Transverse colon (tissue), 4 donors: ENCODE results near the gene MGST3. TPM values are rescaled to one million over a fixed set of nuclear protein-coding genes. Genes with fewer than 3 reads are reported as not detected.

Source experiments
- DNase-seq: peaks from one replicate; pipeline ENCODE4 v3.0.0-alpha.2; 2019
- H3K27ac ChIP-seq, 4 donors: fragments of 200-600 bp; sonication (generic); 2 replicates each; pipeline ENCODE4 v1.5.1; 2016 to 2018; ENCODE audit warnings: inconsistent platforms in 4 of 4
- H3K27me3 ChIP-seq: fragments of 200-600 bp; sonication (generic); 2 replicates; pipeline ENCODE4 v1.5.1; 2017; ENCODE audit warnings: inconsistent platforms
- H3K36me3 ChIP-seq, 4 donors: fragments of 200-600 bp; sonication (generic); 2 replicates each; pipeline ENCODE4 v1.5.1; 2017 to 2019; ENCODE audit warnings: inconsistent platforms in 4 of 4
- H3K4me1 ChIP-seq, 4 donors: fragments of 200-600 bp; sonication (generic); 2 replicates each; pipeline ENCODE4 v1.5.1; 2017 to 2020; ENCODE audit warnings: inconsistent platforms in 4 of 4
- H3K4me3 ChIP-seq, 4 donors: fragments of 200-600 bp; sonication (generic); 1 replicate in 1 of 4; 2 replicates in 3 of 4; pipeline versions ENCODE4 v1.5.1 to v1.6.1; 2017 to 2019; ENCODE audit warnings: inconsistent platforms in 4 of 4
- H3K9me3 ChIP-seq, 2 donors: fragments of 200-600 bp; sonication (generic); 2 replicates each; pipeline ENCODE4 v1.5.1; 2017 to 2019; ENCODE audit warnings: inconsistent platforms in 2 of 2
- CTCF ChIP-seq, 5 experiments: fragments of 200-600 bp in 3 of 5; fragments of 450-650 bp in 2 of 5; sonication (generic) in 3 of 5; IDR thresholded peaks; 1 replicate in 2 of 5; 2 replicates in 3 of 5; pipeline ENCODE4 v1.5.1; 2016 to 2017; ENCODE audit warnings: antibody characterized with exemption in 5 of 5, inconsistent platforms in 3 of 5, mild to moderate bottlenecking in 2 of 5, moderate library complexity in 1 of 5
- EP300 ChIP-seq: sonication (generic); formaldehyde crosslinking; IDR thresholded peaks from one replicate; pipeline ENCODE4 v1.6.1; 2017; ENCODE audit warnings: antibody characterized with exemption, low read depth
- POLR2A ChIP-seq: fragments of 450-650 bp; IDR thresholded peaks from one replicate; pipeline ENCODE4 v1.6.1; 2016; ENCODE audit warnings: antibody characterized with exemption, mild to moderate bottlenecking, moderate library complexity
- POLR2AphosphoS5 ChIP-seq, 3 donors: sonication (generic); formaldehyde crosslinking; IDR thresholded peaks; one replicate each; pipeline ENCODE4 v1.6.1; 2016; ENCODE audit warnings: antibody characterized with exemption in 3 of 3
- WGBS, 2 donors: methylation state at CpG; one replicate each; pipeline ENCODE4 v1.1.5; 2018; ENCODE audit warnings: low coverage in 1 of 2; 5-methylcytosine and 5-hydroxymethylcytosine counted together
- in situ Hi-C, 4 donors: fragments of 200-750 bp; cut with MboI; loops; one replicate each; pipeline versions ENCODE4 v1.15.0 to v1.15.1; 2017; ENCODE audit warnings: low sequenced_read_pairs in 3 of 4, low pct_ligation_motif_present in 1 of 4, low pct_unique_long_range_greater_than_20kb in 1 of 4
- intact Hi-C: fragments of 100-400 bp; cut with DNase I; formaldehyde crosslinking; loops from one replicate; pipeline ENCODE4 v1.15.1; 2023; ENCODE audit warnings: low total_unique reads
- total RNA-seq, 4 donors: library from RNA; depleted of rRNA; stranded (reverse); fragments of >200 nt; gene quantifications; one replicate each; pipeline ENCODE4 v1.1.0, GENCODE V29; 2016

The MGST3 gene
- total RNA-seq, 4 donors from 2014 or later, result 84.4 to 387 (median 220) TPM

GRCh38 chr1:165659581-165659895, 28.5 kb downstream of the MGST3 start:
- Histone ChIP-seq H3K36me3 (peaks cover 0 to 32% (median 16%) of the 10 kb centered on the region in 4 donors), H3K27ac (no peak overlapping the region), H3K9me3 (no peaks in the 10 kb centered on the region), H3K4me1 (no peaks in the 10 kb centered on the region), H3K4me3 (no peak overlapping the region), H3K27me3 (no peaks in the 10 kb centered on the region)
- DNase-seq, result no peak
- in situ Hi-C loops (no loop called here), intact Hi-C loops (no loop called here)
- no peak for TF ChIP-seq CTCF (IDR thresholded peaks at IDR 0.05)
- TF ChIP-seq EP300, result no peak
- no peak for TF ChIP-seq POLR2A
- no peak for TF ChIP-seq POLR2AphosphoS5 (IDR thresholded peaks at IDR 0.05)
- 51 to 78% methylated on average over 3 of the region's 3 CpGs for WGBS, 2 donors

DNA sequence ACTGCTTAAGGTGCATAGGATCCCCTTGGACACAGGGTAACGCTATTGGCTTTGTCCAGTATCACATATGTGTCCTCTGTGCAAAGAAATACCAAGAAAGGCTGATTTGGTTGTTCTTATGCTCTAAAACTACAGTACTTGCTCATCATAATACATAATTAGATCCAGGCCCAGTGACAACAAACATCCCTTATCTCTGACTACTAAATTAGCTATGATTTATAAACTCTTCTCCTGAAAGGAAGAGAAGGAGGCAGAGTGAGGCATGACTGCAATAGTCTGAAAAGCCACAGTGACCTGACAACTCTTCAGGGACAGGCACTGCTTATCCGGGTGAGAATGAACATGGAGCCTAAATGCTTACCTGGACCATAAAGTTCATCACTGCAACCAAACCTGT, 30.7 kb downstream of the MGST3 start:
- Histone ChIP-seq H3K27ac (no peak overlapping the region), H3K4me1 (no peaks in the 10 kb centered on the region), H3K9me3 (no peaks in the 10 kb centered on the region), H3K4me3 (no peak overlapping the region), H3K36me3 (peaks cover 0 to 21% (median 5%) of the 10 kb centered on the region in 4 donors), H3K27me3 (no peaks in the 10 kb centered on the region)
- no peak for TF ChIP-seq POLR2A
- no peak for TF ChIP-seq POLR2AphosphoS5 (IDR thresholded peaks at IDR 0.05)
- TF ChIP-seq EP300, result no peak
- intact Hi-C loops, result no loop called here
- WGBS, 2 donors, result 94 to 100% methylated on average over 2 of the region's 2 CpGs
- no peak for DNase-seq
- in situ Hi-C loops, result no loop called here

DNA sequence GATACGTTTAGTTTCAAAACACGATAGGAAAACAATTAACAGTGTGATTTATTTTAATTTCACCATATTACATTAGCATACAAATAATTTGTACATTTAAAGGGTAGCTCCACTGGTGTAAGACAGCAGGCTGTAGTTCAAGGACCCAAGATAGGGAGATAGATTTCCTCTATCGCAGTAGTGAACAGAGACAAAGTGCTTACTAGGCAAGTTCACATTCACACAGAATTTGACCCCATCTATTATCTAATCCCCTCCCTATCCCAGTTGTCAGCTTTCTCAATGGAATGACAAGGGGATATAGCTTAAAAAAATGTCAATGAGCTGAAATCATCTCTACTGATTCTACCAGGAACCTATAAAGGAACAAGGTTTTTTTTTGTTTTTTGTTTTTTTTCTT, 31.2 kb downstream of the MGST3 start:
- Histone ChIP-seq H3K4me3 (no peak overlapping the region), H3K9me3 (no peaks in the 10 kb centered on the region), H3K4me1 (no peaks in the 10 kb centered on the region), H3K27me3 (no peaks in the 10 kb centered on the region), H3K36me3 (peaks cover 0 to 25% (median 5%) of the 10 kb centered on the region in 4 donors), H3K27ac (no peak overlapping the region)
- no peak for DNase-seq
- intact Hi-C loops (no loop called here), in situ Hi-C loops (no loop called here)
- 87 to 91% methylated on average over 3 of the region's 3 CpGs for WGBS, 2 donors
- no peak for TF ChIP-seq EP300
- no peak for TF ChIP-seq POLR2A
- TF ChIP-seq CTCF (IDR thresholded peaks at IDR 0.05), result no peak
- no peak for TF ChIP-seq POLR2AphosphoS5 (IDR thresholded peaks at IDR 0.05)

DNA sequence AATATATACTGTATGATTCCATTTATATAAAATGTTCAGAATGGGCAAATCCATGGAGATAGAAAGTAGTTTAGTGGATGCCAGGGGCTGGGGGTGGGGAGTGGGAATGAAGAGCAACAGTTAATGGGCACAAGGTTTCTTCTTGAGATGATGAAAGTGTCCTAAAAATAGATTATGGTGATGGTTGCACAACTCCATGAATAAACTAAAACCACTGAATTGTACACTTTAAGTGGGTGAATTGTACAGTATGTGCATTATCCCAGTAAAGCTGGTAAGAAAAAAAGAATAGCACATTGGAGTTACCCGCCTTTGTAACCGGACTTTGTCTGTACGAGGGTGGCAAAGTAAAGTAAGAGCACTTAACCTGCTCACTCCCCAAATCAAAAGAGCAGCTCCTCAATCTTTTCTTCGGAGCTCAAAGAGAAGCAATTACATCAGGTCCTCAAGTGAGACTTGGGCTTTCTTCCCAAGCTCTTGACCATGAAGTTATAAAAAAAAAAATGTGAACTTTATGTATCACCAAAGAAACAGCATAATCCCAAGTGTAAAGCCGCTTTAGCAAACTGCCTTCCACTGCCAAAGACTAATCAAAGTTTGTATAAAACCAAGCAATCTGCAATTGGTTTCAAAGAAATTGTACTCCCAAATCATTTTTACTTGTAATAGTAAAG, 35.3 kb downstream of the MGST3 start:
- no peaks in the 10 kb centered on the region for H3K9me3 ChIP-seq
- H3K36me3 ChIP-seq, result peaks cover 0 to 46% (median 13%) of the 10 kb centered on the region in 4 donors
- no peaks in the 10 kb centered on the region for H3K27me3 ChIP-seq
- no peak overlapping the region for H3K4me3 ChIP-seq
- H3K4me1 ChIP-seq, result no peaks in the 10 kb centered on the region
- DNase-seq, result no peak
- intact Hi-C loops (no loop called here), in situ Hi-C loops (no loop called here)
- TF ChIP-seq EP300 (no peak), CTCF (IDR thresholded peaks at IDR 0.05) (no peak), POLR2A (no peak), POLR2AphosphoS5 (IDR thresholded peaks at IDR 0.05) (no peak)
- WGBS, 2 donors, result 72 to 78% methylated on average over 5 of the region's 5 CpGs
- H3K27ac ChIP-seq, result no peak overlapping the region

DNA sequence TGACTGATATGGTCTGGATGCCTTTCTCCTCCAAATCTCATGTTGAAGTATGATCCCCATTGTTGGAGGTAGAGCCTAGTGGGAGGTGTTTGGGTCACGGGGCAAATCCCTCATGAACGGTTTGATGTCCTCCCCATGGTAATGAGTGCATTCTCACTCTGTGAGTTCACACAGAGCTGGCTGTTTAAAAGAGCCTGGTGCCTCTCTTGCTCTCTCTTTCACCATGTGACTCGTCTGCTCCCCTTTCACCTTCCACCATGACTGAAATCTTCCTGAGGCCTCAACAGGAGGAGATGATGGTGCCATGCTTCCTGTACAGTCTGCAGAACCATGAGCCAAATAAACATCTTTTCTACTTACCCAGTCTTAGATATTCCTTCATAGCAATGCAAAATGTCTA, 37.1 kb downstream of the MGST3 start:
- Histone ChIP-seq H3K4me1 (no peaks in the 10 kb centered on the region), H3K9me3 (no peaks in the 10 kb centered on the region), H3K27ac (no peak overlapping the region), H3K4me3 (no peak overlapping the region), H3K36me3 (peaks cover 0 to 53% (median 10%) of the 10 kb centered on the region in 4 donors), H3K27me3 (no peaks in the 10 kb centered on the region)
- intact Hi-C loops, result no loop called here
- WGBS, 2 donors, result 95 to 100% methylated on average over 1 to 3 of the region's 3 CpGs
- in situ Hi-C loops, result no loop called here
- no peak for TF ChIP-seq CTCF (IDR thresholded peaks at IDR 0.05)
- TF ChIP-seq EP300, result no peak
- TF ChIP-seq POLR2A, result no peak
- TF ChIP-seq POLR2AphosphoS5 (IDR thresholded peaks at IDR 0.05), result no peak
- DNase-seq, result no peak
